Measurements from ENCODE around the gene LRRC75A.
"Not testable (repeated sequence)": the region's sequence is repeated elsewhere in the genome, so short reads cannot be mapped to it uniquely, and the experiment has no call there.

Gene LRRC75A

GRCh38 chr17:16442141-16442540, 49.9 kb downstream of the LRRC75A start:
- in situ Hi-C loops (cut with MboI; ENCODE audit: low sequenced_read_pairs, unreplicated experiment), result no loop called here
- DNase-seq (ENCODE audit: low spot score), result no peak
- no peak for TF ChIP-seq CTCF (IDR thresholded peaks at IDR 0.05; ENCODE audit: borderline replicate concordance, control extremely low read depth, extremely low read depth, insufficient read depth, missing control alignments)

- TF ChIP-seq CTCF (IDR thresholded peaks at IDR 0.05; ENCODE audit: borderline replicate concordance, control extremely low read depth, extremely low read depth, insufficient read depth, missing control alignments), result no peak
These were observed 50.9 kb downstream of the LRRC75A start for GRCh38 chr17:16440901-16441629.

GRCh38 chr17:16440354-16440753, 51.6 kb downstream of the LRRC75A start:
- DNase-seq (ENCODE audit: low spot score); in situ Hi-C loops (cut with MboI; ENCODE audit: low sequenced_read_pairs, unreplicated experiment): not testable (repeated sequence)

More at GRCh38 chr17:16440901-16441629, 50.9 kb downstream of the LRRC75A start:
- DNase-seq (ENCODE audit: low spot score), result no peak
- in situ Hi-C loops (cut with MboI; ENCODE audit: low sequenced_read_pairs, unreplicated experiment), result no loop called here

- in situ Hi-C loops (cut with MboI; ENCODE audit: low sequenced_read_pairs, unreplicated experiment), result no loop called here
- no peak for DNase-seq (ENCODE audit: low spot score)
- no peak for TF ChIP-seq CTCF (IDR thresholded peaks at IDR 0.05; ENCODE audit: borderline replicate concordance, control extremely low read depth, extremely low read depth, insufficient read depth, missing control alignments)
These were observed 52.1 kb downstream of the LRRC75A start for GRCh38 chr17:16439811-16440351.

GRCh38 chr17:16439303-16439791, 52.6 kb downstream of the LRRC75A start:
- no peak for TF ChIP-seq CTCF (IDR thresholded peaks at IDR 0.05; ENCODE audit: borderline replicate concordance, control extremely low read depth, extremely low read depth, insufficient read depth, missing control alignments)
- no peak for DNase-seq (ENCODE audit: low spot score)
- in situ Hi-C loops (cut with MboI; ENCODE audit: low sequenced_read_pairs, unreplicated experiment), result no loop called here

- no peak for TF ChIP-seq CTCF (IDR thresholded peaks at IDR 0.05; ENCODE audit: borderline replicate concordance, control extremely low read depth, extremely low read depth, insufficient read depth, missing control alignments)
- DNase-seq (ENCODE audit: low spot score), result peak; percentile 99
- in situ Hi-C loops (cut with MboI; ENCODE audit: low sequenced_read_pairs, unreplicated experiment), result no loop called here
These were observed 53.3 kb downstream of the LRRC75A start for GRCh38 chr17:16438557-16439302.

- in situ Hi-C loops (cut with MboI; ENCODE audit: low sequenced_read_pairs, unreplicated experiment), result no loop called here
- no peak for DNase-seq (ENCODE audit: low spot score)
- no peak for TF ChIP-seq CTCF (IDR thresholded peaks at IDR 0.05; ENCODE audit: borderline replicate concordance, control extremely low read depth, extremely low read depth, insufficient read depth, missing control alignments)
These were observed 53.8 kb downstream of the LRRC75A start for GRCh38 chr17:16438173-16438556.

All from GM13976 (cell line).